GM23248 (cell line): Measurements from ENCODE around the gene ORMDL2.

ENCODE experiments used
- EZH2 ChIP-seq: fragments of 200-600 bp; sonication (generic); IDR thresholded peaks from 2 replicates; pipeline ENCODE4 v1.6.1; 2018; ENCODE audit warnings: antibody characterized with exemption, mild to moderate bottlenecking; ENCODE audit not compliant: insufficient read depth, poor library complexity, severe bottlenecking
- EZH2phosphoT487 ChIP-seq: fragments of 200-600 bp; sonication (generic); IDR thresholded peaks from 2 replicates; pipeline ENCODE4 v1.6.1; 2018; ENCODE audit warnings: antibody characterized with exemption, moderate library complexity, mild to moderate bottlenecking, low read depth; ENCODE audit not compliant: insufficient read depth

- TF ChIP-seq EZH2phosphoT487 (no peak), EZH2 (no peak)
These were observed 2.8 kb downstream of the ORMDL2 start for GRCh38 chr12:55820679-55821078.
